ENCODE data around the gene EN1.

Gene EN1

GRCh38 chr2:118842661-118843482, 4.6 kb downstream of the EN1 start:
- DNase-seq: peak; percentile 72

- DNase-seq: no peak
These were observed 5.5 kb downstream of the EN1 start for GRCh38 chr2:118841828-118842461.

GRCh38 chr2:118841450-118841827, 6.0 kb downstream of the EN1 start:
- DNase-seq: no peak

- DNase-seq: no peak
These were observed 8.6 kb downstream of the EN1 start for GRCh38 chr2:118838741-118839455.

- no peak for DNase-seq
These were observed 9.8 kb downstream of the EN1 start for GRCh38 chr2:118837621-118838020.

GRCh38 chr2:118837067-118837466, 10.4 kb downstream of the EN1 start:
- DNase-seq: no peak

GRCh38 chr2:118836411-118836930, 11.0 kb downstream of the EN1 start:
- no peak for DNase-seq

- no peak for DNase-seq
These were observed 11.6 kb downstream of the EN1 start for GRCh38 chr2:118835746-118836410.

GRCh38 chr2:118834901-118835745, 12.3 kb downstream of the EN1 start:
- peak; percentile 76 for DNase-seq

GRCh38 chr2:118834440-118834810, 13.0 kb downstream of the EN1 start:
- DNase-seq: no peak

GRCh38 chr2:118833716-118834439, 13.6 kb downstream of the EN1 start:
- no peak for DNase-seq

- no peak for DNase-seq
These were observed 14.4 kb downstream of the EN1 start for GRCh38 chr2:118832791-118833715.

GRCh38 chr2:118832071-118832790, 15.2 kb downstream of the EN1 start:
- no peak for DNase-seq

GRCh38 chr2:118830881-118831280, 16.6 kb downstream of the EN1 start:
- no peak for DNase-seq

- no peak for DNase-seq
These were observed 17.3 kb downstream of the EN1 start for GRCh38 chr2:118830118-118830517.

GRCh38 chr2:118826093-118826492, 21.4 kb downstream of the EN1 start:
- no peak for DNase-seq

- DNase-seq: peak; percentile 45
These were observed 23.8 kb downstream of the EN1 start for GRCh38 chr2:118823633-118824032.

GRCh38 chr2:118822572-118822971, 24.9 kb downstream of the EN1 start:
- no peak for DNase-seq

- no peak for DNase-seq
These were observed 25.4 kb downstream of the EN1 start for GRCh38 chr2:118822015-118822414.

GRCh38 chr2:118817469-118817868, 30.0 kb downstream of the EN1 start:
- DNase-seq: no peak
